Progenitor cell of endocrine pancreas (in vitro differentiated cells): ENCODE data around the gene CORO2B. TPM values are rescaled to one million over a fixed set of nuclear protein-coding genes. Genes with fewer than 3 reads are reported as not detected.

Experiments used
- DNase-seq: peaks from one replicate; pipeline ENCODE4 v3.0.0; 2021; ENCODE audit warnings: low spot score; ENCODE audit not compliant: unreplicated experiment
- H3K27ac Mint-ChIP-seq: 2 replicates; pipeline ENCODE4 v1.8.0; 2021; ENCODE audit warnings: mild to moderate bottlenecking, moderate library complexity, mixed read lengths
- H3K27me3 Mint-ChIP-seq: 2 replicates; pipeline ENCODE4 v1.8.0; 2021; ENCODE audit warnings: mixed read lengths
- H3K36me3 Mint-ChIP-seq: 2 replicates; pipeline ENCODE4 v1.8.0; 2022; ENCODE audit warnings: mixed read lengths; ENCODE audit not compliant: insufficient read depth
- H3K4me1 Mint-ChIP-seq: 2 replicates; pipeline ENCODE4 v1.8.0; 2021; ENCODE audit warnings: low read depth, mixed read lengths
- H3K4me3 Mint-ChIP-seq: 2 replicates; pipeline ENCODE4 v1.8.0; 2021; ENCODE audit warnings: low read depth, mild to moderate bottlenecking, moderate library complexity, mixed read lengths
- H3K9me3 Mint-ChIP-seq: 2 replicates; pipeline ENCODE4 v1.8.0; 2021; ENCODE audit warnings: low read depth, mixed read lengths
- total RNA-seq: library from RNA; stranded (reverse); gene quantifications from 2 replicates; pipeline ENCODE4 v1.2.1, GENCODE V29; 2021
- TF ChIP-seq, protein P1 (sequence below): fragments of 200-600 bp; sonication (generic); IDR thresholded peaks from one replicate; pipeline ENCODE4 v1.5.0; 2021; ENCODE audit warnings: antibody characterized with exemption, mild to moderate bottlenecking; ENCODE audit not compliant: unreplicated experiment

CORO2B gene
- total RNA-seq, 1 donor from 2014 or later, result 1.5 TPM

DNA sequence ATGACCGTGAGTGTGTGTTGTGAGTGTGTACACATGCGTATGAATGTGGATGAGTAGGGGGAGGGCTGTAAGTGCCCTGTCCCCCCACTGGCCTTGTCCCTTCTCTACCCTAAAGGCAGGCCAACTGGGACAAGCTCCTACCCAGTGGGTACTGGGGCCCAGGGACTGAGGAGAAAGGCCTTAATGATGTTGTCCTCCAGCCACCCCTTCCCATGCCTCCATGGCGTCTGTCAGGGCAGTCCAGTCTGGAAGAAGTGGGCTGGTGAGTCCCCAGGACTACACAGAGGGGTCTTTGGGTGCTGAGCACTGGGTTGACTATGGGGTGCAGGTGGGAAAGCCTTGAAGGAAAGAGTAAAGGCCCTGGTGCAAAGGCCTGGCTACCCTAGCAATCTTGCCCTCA, 16.9 kb upstream of the CORO2B start:
- no peak overlapping the region for H3K4me3 Mint-ChIP-seq
- no peak for DNase-seq
- no peaks in the 10 kb centered on the region for H3K9me3 Mint-ChIP-seq
- H3K4me1 Mint-ChIP-seq, result peaks cover 13% of the 10 kb centered on the region
- H3K36me3 Mint-ChIP-seq, result no peaks in the 10 kb centered on the region
- peaks cover 48% of the 10 kb centered on the region for H3K27me3 Mint-ChIP-seq
- no peak overlapping the region for H3K27ac Mint-ChIP-seq
- TF ChIP-seq, protein P1, sequence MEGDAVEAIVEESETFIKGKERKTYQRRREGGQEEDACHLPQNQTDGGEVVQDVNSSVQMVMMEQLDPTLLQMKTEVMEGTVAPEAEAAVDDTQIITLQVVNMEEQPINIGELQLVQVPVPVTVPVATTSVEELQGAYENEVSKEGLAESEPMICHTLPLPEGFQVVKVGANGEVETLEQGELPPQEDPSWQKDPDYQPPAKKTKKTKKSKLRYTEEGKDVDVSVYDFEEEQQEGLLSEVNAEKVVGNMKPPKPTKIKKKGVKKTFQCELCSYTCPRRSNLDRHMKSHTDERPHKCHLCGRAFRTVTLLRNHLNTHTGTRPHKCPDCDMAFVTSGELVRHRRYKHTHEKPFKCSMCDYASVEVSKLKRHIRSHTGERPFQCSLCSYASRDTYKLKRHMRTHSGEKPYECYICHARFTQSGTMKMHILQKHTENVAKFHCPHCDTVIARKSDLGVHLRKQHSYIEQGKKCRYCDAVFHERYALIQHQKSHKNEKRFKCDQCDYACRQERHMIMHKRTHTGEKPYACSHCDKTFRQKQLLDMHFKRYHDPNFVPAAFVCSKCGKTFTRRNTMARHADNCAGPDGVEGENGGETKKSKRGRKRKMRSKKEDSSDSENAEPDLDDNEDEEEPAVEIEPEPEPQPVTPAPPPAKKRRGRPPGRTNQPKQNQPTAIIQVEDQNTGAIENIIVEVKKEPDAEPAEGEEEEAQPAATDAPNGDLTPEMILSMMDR, result no peak

GRCh38 chr15:68564173-68564572, 14.6 kb upstream of the CORO2B start:
- DNase-seq, result no peak
- TF ChIP-seq, protein P1, result no peak

DNA sequence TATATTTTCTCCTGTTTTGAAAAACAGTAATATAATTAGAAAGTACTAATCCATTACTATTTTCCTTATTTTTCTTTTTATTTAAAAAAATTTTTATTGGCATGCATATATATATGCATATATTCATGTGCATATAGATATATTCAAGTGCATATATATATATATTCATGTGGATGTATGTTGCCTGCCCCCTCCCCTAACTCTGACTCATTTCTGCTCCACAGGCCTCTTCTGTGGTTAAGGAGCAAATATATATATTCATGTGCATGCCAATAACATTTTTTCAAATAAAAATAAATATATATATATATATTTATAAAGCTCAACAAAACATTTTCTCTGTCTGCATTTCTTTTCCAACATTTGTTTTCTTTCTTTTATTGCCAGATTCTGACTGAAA, 13.6 kb upstream of the CORO2B start:
- no peaks in the 10 kb centered on the region for H3K36me3 Mint-ChIP-seq
- H3K4me3 Mint-ChIP-seq, result no peak overlapping the region
- no peak overlapping the region for H3K27ac Mint-ChIP-seq
- no peaks in the 10 kb centered on the region for H3K9me3 Mint-ChIP-seq
- TF ChIP-seq, protein P1, result no peak
- DNase-seq, result no peak
- H3K4me1 Mint-ChIP-seq, result peaks cover 2% of the 10 kb centered on the region
- peaks cover 26% of the 10 kb centered on the region for H3K27me3 Mint-ChIP-seq

More at GRCh38 chr15:68564173-68564572, 14.6 kb upstream of the CORO2B start:
- Mint-ChIP-seq H3K4me1 (peaks cover 8% of the 10 kb centered on the region), H3K36me3 (no peaks in the 10 kb centered on the region), H3K27ac (no peak overlapping the region), H3K27me3 (peaks cover 32% of the 10 kb centered on the region), H3K4me3 (no peak overlapping the region), H3K9me3 (no peaks in the 10 kb centered on the region)

- peaks cover 2% of the 10 kb centered on the region for H3K4me1 Mint-ChIP-seq
- H3K27me3 Mint-ChIP-seq, result peaks cover 21% of the 10 kb centered on the region
- TF ChIP-seq, protein P1, result no peak
- H3K36me3 Mint-ChIP-seq, result no peaks in the 10 kb centered on the region
- no peak overlapping the region for H3K4me3 Mint-ChIP-seq
- H3K9me3 Mint-ChIP-seq, result no peaks in the 10 kb centered on the region
- DNase-seq, result no peak
- H3K27ac Mint-ChIP-seq, result no peak overlapping the region
These were observed 13.1 kb upstream of the CORO2B start for GRCh38 chr15:68565726-68566125.

DNA sequence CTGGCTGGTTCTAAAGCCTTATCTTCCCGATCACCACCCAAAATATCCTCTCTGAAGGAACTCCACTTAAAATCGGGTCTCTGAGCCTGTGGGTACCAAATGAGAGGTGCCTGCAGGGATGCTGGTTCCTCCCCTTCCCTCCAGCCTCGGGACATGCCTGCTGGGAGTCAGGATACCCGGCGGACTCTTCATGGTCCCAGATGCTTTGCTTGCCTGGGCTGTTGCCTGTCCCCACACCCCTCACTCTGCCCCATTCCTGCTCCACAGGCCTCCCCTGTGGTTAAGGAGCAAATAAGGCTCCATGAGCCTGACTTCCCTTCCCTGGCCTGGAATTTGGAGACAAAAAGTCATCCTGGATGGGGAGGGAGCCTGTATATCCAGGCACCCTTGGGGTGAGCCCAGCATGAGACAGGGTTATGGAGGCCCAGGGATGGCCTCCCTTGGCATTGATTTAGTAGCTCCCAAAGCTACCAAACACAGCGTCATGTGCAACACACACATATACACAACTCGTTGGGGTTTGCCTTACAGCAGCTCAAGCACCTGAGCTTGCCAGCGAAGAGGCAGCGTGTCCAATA, 12.3 kb upstream of the CORO2B start:
- H3K27ac Mint-ChIP-seq, result no peak overlapping the region
- no peaks in the 10 kb centered on the region for H3K9me3 Mint-ChIP-seq
- H3K4me1 Mint-ChIP-seq, result peaks cover 2% of the 10 kb centered on the region

More for the DNA sequence above, 12.3 kb upstream of the CORO2B start:
- no peak for DNase-seq
- TF ChIP-seq, protein P1, result no peak
- Mint-ChIP-seq H3K36me3 (no peaks in the 10 kb centered on the region), H3K4me3 (no peak overlapping the region), H3K27me3 (peaks cover 23% of the 10 kb centered on the region)
